Measurements from ENCODE around the gene NFAT5. TPM values are rescaled to one million over a fixed set of nuclear protein-coding genes. Genes with fewer than 3 reads are reported as not detected.

NFAT5 gene
- total RNA-seq, 2 donors from 2014 or later: 38.1 to 38.9 TPM

DNA sequence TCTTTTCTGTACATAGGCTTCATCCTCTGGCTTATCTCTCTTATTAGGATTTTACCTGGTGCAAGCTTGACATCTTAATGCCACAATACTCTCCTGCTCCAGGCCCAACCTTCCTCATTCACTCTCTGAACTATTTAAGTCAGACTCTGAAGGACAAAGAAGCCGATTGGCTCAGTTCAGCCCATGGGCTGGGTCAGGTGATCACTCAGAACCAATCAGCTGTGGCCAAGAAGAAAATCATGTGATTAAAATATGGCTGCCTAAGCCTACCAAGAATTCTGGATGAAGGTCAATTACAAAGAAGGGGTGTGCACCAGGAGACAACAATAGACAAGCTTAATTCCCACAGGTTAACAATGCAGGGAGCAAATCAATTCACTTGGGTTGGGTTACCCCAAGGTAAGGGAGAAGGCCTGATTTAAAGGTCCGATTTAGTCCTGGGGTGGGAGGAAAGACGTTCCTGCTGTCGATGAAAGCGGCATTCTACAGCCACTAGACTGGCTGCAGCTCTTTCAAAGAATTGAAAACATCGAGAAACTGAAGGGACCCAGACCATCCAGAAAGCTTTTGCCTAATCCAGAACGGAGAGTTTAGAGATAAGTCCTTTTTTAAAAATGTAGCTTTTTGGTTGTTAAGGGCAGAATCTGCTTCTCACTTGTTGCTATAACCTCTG, 42.9 kb upstream of the NFAT5 start:
- no peak overlapping the region for H3K4me3 ChIP-seq
- H3K27me3 ChIP-seq: no peaks in the 10 kb centered on the region
- H3K9me3 ChIP-seq: no peaks in the 10 kb centered on the region
- no peak overlapping the region for H3K27ac ChIP-seq
- 88 to 92% methylated on average over 7 of the region's 7 CpGs for WGBS, 2 donors
- H3K36me3 ChIP-seq (replicated peaks in 1 of 2; ENCODE audit: insufficient read depth in 1 of 2, low read depth in 2 of 2): no peaks in the 10 kb centered on the region
- DNase-seq: no peak
- intact Hi-C loops (cut with DNase I): no loop called here
- TF ChIP-seq POLR2A (IDR thresholded peaks at IDR 0.05) (no peak), CTCF (IDR thresholded peaks at IDR 0.05) (no peak)
- no peak for ATAC-seq
- H3K4me1 ChIP-seq: no peaks in the 10 kb centered on the region

- no peak for DNase-seq
- WGBS, 2 donors: 87% methylated on average over 9 to 13 of the region's 13 CpGs
- Histone ChIP-seq H3K4me3 (no peak overlapping the region), H3K9me3 (no peaks in the 10 kb centered on the region), H3K4me1 (no peaks in the 10 kb centered on the region), H3K27ac (no peak overlapping the region), H3K36me3 (replicated peaks in 1 of 2; ENCODE audit: insufficient read depth in 1 of 2, low read depth in 2 of 2) (no peaks in the 10 kb centered on the region), H3K27me3 (no peaks in the 10 kb centered on the region)
- intact Hi-C loops (cut with DNase I): no loop called here
- no peak for TF ChIP-seq CTCF (IDR thresholded peaks at IDR 0.05)
- TF ChIP-seq POLR2A (IDR thresholded peaks at IDR 0.05): no peak
- no peak for ATAC-seq
Observed at GRCh38 chr16:69523566-69524305, 42.0 kb upstream of the NFAT5 start.

GRCh38 chr16:69526831-69527655, 38.7 kb upstream of the NFAT5 start:
- Histone ChIP-seq H3K4me3 (no peak overlapping the region), H3K36me3 (replicated peaks in 1 of 2; ENCODE audit: insufficient read depth in 1 of 2, low read depth in 2 of 2) (no peaks in the 10 kb centered on the region), H3K4me1 (peaks cover 6% of the 10 kb centered on the region), H3K9me3 (no peaks in the 10 kb centered on the region), H3K27me3 (no peaks in the 10 kb centered on the region), H3K27ac (no peak overlapping the region)
- intact Hi-C loops (cut with DNase I): no loop called here
- DNase-seq (no peak), ATAC-seq (no peak)
- TF ChIP-seq CTCF (IDR thresholded peaks at IDR 0.05): no peak
- TF ChIP-seq POLR2A (IDR thresholded peaks at IDR 0.05): no peak
- 85 to 93% methylated on average over 11 of the region's 11 CpGs for WGBS, 2 donors

DNA sequence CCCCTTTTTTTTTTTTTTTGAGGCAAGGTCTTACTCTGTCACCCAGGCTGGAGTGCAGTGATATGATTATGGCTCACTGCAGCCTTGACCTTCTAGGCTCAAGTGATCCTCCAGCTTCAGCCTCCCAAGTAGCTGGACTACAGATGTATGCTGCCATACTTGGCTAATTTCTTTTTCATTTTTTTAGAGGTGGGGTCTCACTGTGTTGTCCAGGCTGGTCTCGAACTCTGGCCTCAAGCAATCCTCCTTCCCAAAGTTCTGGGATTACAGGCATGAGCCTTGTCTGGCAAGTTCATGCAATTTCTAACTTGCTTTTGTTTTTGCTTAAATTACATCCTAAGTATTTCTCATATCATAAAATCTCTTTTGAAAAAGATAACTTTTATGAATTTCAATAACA, 33.8 kb upstream of the NFAT5 start:
- H3K4me1 ChIP-seq: peaks cover 6% of the 10 kb centered on the region
- H3K36me3 ChIP-seq (replicated peaks in 1 of 2; ENCODE audit: insufficient read depth in 1 of 2, low read depth in 2 of 2): no peaks in the 10 kb centered on the region
- no peak overlapping the region for H3K4me3 ChIP-seq
- intact Hi-C loops (cut with DNase I): no loop called here
- DNase-seq: no peak
- no peak for ATAC-seq
- TF ChIP-seq CTCF (IDR thresholded peaks at IDR 0.05) (no peak), POLR2A (IDR thresholded peaks at IDR 0.05) (no peak)
- H3K9me3 ChIP-seq: no peaks in the 10 kb centered on the region
- H3K27me3 ChIP-seq: no peaks in the 10 kb centered on the region
- WGBS, 2 donors: 77 to 95% methylated on average over 1 of the region's 1 CpG
- H3K27ac ChIP-seq: no peak overlapping the region
